Mesothelial cell of epicardium (in vitro differentiated cells): ENCODE data around the gene LRP1-AS. TPM values are rescaled to one million over a fixed set of nuclear protein-coding genes. Genes with fewer than 3 reads are reported as not detected.
A peak's percentile ranks its signal among the peaks of the same experiment; 100 is the strongest.
"Not testable (repeated sequence)": the region's sequence is repeated elsewhere in the genome, so short reads cannot be mapped to it uniquely, and the experiment has no call there.

Experiments used
- DNase-seq, 2 experiments: peaks; one replicate each; pipeline ENCODE4 v3.0.0; 2021; ENCODE audit warnings: low spot score in 2 of 2; ENCODE audit not compliant: unreplicated experiment in 2 of 2
- H3K27ac Mint-ChIP-seq: 2 replicates; pipeline ENCODE4 v1.8.0; 2021; ENCODE audit warnings: mixed read lengths
- H3K27me3 Mint-ChIP-seq: 2 replicates; pipeline ENCODE4 v1.8.0; 2021; ENCODE audit warnings: low read depth, mixed read lengths
- H3K36me3 Mint-ChIP-seq: 2 replicates; pipeline ENCODE4 v1.8.0; 2021; ENCODE audit warnings: mixed read lengths
- H3K4me1 Mint-ChIP-seq: 2 replicates; pipeline ENCODE4 v1.8.0; 2021; ENCODE audit warnings: mixed read lengths
- H3K4me3 Mint-ChIP-seq: 2 replicates; pipeline ENCODE4 v1.8.0; 2021; ENCODE audit warnings: mild to moderate bottlenecking, moderate library complexity, mixed read lengths
- H3K9me3 Mint-ChIP-seq: 2 replicates; pipeline ENCODE4 v1.8.0; 2021; ENCODE audit warnings: mixed read lengths
- CTCF ChIP-seq: fragments of 200-600 bp; sonication (generic); IDR thresholded peaks from one replicate; pipeline ENCODE4 v1.5.0; 2021; ENCODE audit warnings: antibody characterized with exemption; ENCODE audit not compliant: unreplicated experiment
- total RNA-seq: library from RNA; stranded (reverse); gene quantifications from 3 replicates; pipeline ENCODE4 v1.2.1, GENCODE V29; 2021

LRP1-AS gene
- total RNA-seq, 1 donor from 2014 or later, result not detected

DNA sequence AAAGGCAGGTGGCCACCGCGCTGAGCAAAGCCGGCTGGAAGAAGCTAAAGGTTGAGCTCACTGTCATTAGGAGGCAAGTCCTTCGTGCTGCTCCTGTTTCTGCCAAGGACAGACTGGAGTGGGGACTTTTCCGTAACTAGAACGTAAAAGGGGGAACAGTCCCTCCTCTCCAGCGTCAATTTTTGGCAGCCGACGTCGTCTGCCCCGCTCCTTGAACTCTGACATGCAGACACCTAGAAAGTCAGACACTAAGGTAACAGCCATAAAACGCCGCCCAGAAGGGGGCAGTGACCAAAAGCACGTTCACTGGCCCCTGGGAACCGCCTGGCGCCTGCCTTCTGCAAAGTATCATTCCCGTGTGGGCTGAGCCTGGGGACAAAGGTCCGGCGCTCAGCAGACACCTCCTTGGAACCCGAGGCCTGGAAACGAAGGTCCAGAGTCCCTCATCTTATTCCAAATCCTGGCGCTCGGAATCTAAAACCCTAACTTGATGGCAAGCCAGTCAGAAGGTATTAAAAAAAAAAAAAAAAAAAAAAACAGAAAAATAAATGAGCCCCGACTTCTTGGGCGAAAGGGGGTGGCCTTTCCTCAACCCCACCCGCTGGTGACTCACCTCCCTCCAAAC, 20.2 kb downstream of the LRP1-AS start:
- H3K27ac Mint-ChIP-seq, result peak overlapping the region; percentile 87
- TF ChIP-seq CTCF, result no peak

GRCh38 chr12:57126561-57126960, 20.9 kb downstream of the LRP1-AS start:
- peak overlapping the region; percentile 87 for H3K27ac Mint-ChIP-seq
- DNase-seq, result no peak
- no peaks in the 10 kb centered on the region for H3K36me3 Mint-ChIP-seq
- H3K27me3 Mint-ChIP-seq, result no peaks in the 10 kb centered on the region
- TF ChIP-seq CTCF, result no peak
- H3K9me3 Mint-ChIP-seq, result no peaks in the 10 kb centered on the region
- peak overlapping the region; percentile 93 for H3K4me3 Mint-ChIP-seq
- H3K4me1 Mint-ChIP-seq, result peaks cover 30% of the 10 kb centered on the region

More for the DNA sequence above, 20.2 kb downstream of the LRP1-AS start:
- no peak for DNase-seq
- H3K9me3 Mint-ChIP-seq, result no peaks in the 10 kb centered on the region
- no peaks in the 10 kb centered on the region for H3K27me3 Mint-ChIP-seq
- peaks cover 36% of the 10 kb centered on the region for H3K4me1 Mint-ChIP-seq
- H3K4me3 Mint-ChIP-seq, result peak overlapping the region; percentile 93
- no peaks in the 10 kb centered on the region for H3K36me3 Mint-ChIP-seq

DNA sequence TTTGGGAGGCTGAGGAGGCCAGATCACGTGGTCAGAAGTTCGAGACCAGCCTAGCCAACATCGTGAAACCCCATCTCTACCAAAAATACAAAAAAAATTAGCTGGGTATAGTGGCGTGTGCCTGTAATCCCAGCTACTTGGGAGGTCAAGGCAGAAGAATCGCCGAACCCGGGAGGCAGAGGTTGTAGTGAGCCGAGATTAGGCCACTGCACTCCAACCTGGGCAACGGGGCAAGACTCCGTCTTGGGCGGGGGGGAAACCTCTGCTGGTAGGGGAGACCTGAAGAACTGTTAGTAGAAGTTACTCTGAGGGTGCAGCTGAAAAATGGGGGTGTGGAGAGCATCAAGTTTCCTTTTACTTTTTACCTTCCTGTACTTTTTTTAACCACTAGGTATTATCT, 21.4 kb downstream of the LRP1-AS start:
- Mint-ChIP-seq H3K36me3 (no peaks in the 10 kb centered on the region), H3K27ac (no peak overlapping the region), H3K4me3 (no peak overlapping the region), H3K9me3 (no peaks in the 10 kb centered on the region), H3K27me3 (no peaks in the 10 kb centered on the region), H3K4me1 (peaks cover 25% of the 10 kb centered on the region)
- no peak for DNase-seq
- no peak for TF ChIP-seq CTCF

GRCh38 chr12:57124261-57124877, 23.1 kb downstream of the LRP1-AS start:
- peaks cover 2% of the 10 kb centered on the region for H3K9me3 Mint-ChIP-seq
- no peak overlapping the region for H3K4me3 Mint-ChIP-seq
- no peaks in the 10 kb centered on the region for H3K36me3 Mint-ChIP-seq
- TF ChIP-seq CTCF, result peak; percentile 96
- DNase-seq, result peak in 1 of 2 experiments; percentile 77
- no peak overlapping the region for H3K27ac Mint-ChIP-seq
- no peaks in the 10 kb centered on the region for H3K27me3 Mint-ChIP-seq
- peaks cover 11% of the 10 kb centered on the region for H3K4me1 Mint-ChIP-seq

GRCh38 chr12:57123813-57124212, 23.6 kb downstream of the LRP1-AS start:
- peaks cover 11% of the 10 kb centered on the region for H3K4me1 Mint-ChIP-seq
- H3K36me3 Mint-ChIP-seq, result no peaks in the 10 kb centered on the region
- no peak overlapping the region for H3K4me3 Mint-ChIP-seq
- no peak for DNase-seq
- no peak for TF ChIP-seq CTCF
- H3K27me3 Mint-ChIP-seq, result no peaks in the 10 kb centered on the region
- peaks cover 2% of the 10 kb centered on the region for H3K9me3 Mint-ChIP-seq
- H3K27ac Mint-ChIP-seq, result no peak overlapping the region

DNA sequence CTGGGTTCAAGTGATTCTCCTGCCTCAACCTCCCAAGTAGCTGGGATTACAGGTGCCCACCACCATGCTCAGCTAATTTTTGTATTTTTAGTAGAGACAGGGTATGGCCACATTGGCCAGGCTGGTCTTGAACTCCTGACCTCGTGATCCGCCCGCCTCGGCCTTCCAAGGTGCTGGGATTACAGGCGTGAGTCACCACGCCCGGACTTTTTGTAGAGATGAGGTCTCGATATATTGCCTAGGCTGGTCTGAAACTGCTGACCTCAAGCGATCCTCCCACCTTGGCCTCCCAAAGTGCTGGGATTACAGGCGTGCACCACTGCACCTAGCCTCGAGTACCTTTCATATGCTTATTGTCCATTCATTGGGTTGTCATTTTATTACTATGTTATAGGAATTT, 26.7 kb downstream of the LRP1-AS start:
- H3K36me3 Mint-ChIP-seq, H3K27me3 Mint-ChIP-seq, H3K9me3 Mint-ChIP-seq, H3K4me1 Mint-ChIP-seq, DNase-seq, H3K4me3 Mint-ChIP-seq, H3K27ac Mint-ChIP-seq: not testable (repeated sequence)
